ENCODE data around the gene OR2AT4.
"Not testable (repeated sequence)": the region's sequence is repeated elsewhere in the genome, so short reads cannot be mapped to it uniquely, and the experiment has no call there.

OR2AT4 gene

DNA sequence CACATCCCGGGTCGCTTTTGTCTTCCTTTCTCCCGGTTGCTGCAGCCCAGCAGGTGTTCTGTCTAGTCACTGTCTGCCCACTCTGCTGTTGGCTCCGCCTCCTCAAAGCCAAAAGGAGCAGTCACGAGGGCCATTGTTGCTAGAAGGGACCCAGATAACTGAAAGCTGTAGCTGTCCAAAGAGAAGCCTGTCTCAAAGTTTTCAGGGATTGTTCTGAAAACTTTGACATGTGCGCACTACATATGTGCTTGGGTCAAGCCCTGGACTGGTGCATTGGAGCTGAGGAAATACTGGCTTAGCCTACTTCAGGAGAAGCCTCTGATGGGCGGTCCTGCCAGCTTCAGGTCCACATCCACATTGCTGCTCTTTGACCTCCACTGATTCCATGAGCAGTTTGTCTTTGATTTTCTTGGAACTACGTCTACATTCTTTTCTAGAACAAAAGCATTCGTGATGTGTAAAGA, 8.8 kb upstream of the OR2AT4 start:
- Histone ChIP-seq H3K4me1 (ENCODE audit: control insufficient read depth, insufficient read depth, low read length) (no peaks in the 10 kb centered on the region), H3K27me3 (ENCODE audit: control insufficient read depth, insufficient read depth, low read length, poor library complexity, severe bottlenecking) (no peaks in the 10 kb centered on the region), H3K36me3 (ENCODE audit: control insufficient read depth, insufficient read depth, low read length) (no peaks in the 10 kb centered on the region), H3K27ac (ENCODE audit: insufficient read depth, low read depth, low read length, poor library complexity, severe bottlenecking) (no peak overlapping the region), H3K4me3 (ENCODE audit: insufficient read depth, low read depth, low read length) (no peak overlapping the region), H3K9me3 (ENCODE audit: control insufficient read depth, low read length) (no peaks in the 10 kb centered on the region)
- WGBS, 2 experiments: 50 to 51% methylated on average over 9 of the region's 9 CpGs

DNA sequence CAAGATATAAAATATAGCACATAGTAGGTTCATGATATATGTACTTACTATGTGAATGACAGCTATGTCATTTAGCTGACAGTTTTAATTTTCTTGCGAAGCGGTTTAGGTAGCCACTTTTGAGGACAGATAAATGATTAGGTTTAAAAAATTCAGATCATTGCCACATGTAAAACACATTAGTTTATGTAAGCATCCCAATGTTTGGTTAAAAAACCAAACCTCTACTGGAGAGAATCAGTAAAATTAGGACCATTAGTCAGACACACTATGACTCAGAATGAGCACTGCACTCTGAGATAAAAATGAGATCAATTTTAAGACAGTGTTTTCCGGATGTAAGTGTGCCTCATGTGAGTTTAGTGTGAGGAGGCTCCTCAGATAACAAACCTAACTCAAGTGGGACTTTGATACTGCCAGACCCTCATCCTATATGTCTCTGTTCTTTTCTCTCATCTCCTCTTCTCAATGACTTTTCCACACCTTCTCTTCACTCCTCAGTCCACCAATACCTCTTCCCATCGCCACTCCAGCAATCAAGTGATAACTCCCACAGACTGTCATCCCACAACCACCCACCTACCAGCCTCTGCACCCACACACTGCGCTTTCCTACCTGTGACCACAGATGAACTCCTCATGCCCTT, 6.8 kb upstream of the OR2AT4 start:
- 94 to 96% methylated on average over 5 of the region's 5 CpGs for WGBS, 2 experiments
- H3K27me3 ChIP-seq (ENCODE audit: control insufficient read depth, insufficient read depth, low read length, poor library complexity, severe bottlenecking): no peaks in the 10 kb centered on the region
- H3K4me3 ChIP-seq (ENCODE audit: insufficient read depth, low read depth, low read length): no peak overlapping the region
- H3K9me3 ChIP-seq (ENCODE audit: control insufficient read depth, low read length): no peaks in the 10 kb centered on the region
- H3K36me3 ChIP-seq (ENCODE audit: control insufficient read depth, insufficient read depth, low read length): no peaks in the 10 kb centered on the region
- H3K27ac ChIP-seq (ENCODE audit: insufficient read depth, low read depth, low read length, poor library complexity, severe bottlenecking): no peak overlapping the region
- H3K4me1 ChIP-seq (ENCODE audit: control insufficient read depth, insufficient read depth, low read length): no peaks in the 10 kb centered on the region

DNA sequence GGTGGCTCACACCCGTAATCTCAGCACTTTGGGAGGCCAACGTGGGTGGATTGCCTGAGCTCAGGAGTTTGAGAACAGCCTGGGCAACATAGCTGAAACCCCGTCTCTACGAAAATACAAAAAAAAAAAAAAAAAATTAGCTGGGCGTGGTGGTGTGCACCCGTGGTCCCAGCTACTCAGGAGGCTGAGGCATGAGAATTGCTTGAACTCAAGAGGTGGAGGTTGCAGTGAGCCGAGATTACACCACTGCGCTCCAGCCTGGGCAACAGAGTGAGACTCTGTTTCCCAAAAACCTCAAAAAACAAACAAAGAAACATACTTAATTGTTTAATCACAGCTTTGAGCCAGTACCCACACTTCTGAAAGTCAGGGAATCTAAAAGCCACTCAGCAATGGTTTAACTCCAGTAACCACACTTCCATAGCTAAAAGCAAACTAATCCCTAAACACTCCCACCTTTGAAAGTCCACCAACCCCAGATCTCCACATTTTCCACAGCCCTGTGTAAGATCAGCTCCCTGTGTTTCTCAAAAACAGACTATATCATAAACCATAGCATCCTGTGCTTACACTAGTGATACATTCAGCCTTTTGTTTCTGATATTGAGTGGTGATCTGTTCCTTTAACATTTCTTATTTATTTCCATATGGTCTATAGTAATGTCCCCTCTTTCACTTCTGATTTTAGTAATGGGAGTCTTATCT, 4.9 kb upstream of the OR2AT4 start:
- no peaks in the 10 kb centered on the region for H3K36me3 ChIP-seq (ENCODE audit: control insufficient read depth, insufficient read depth, low read length)
- H3K27me3 ChIP-seq (ENCODE audit: control insufficient read depth, insufficient read depth, low read length, poor library complexity, severe bottlenecking): no peaks in the 10 kb centered on the region
- no peak overlapping the region for H3K27ac ChIP-seq (ENCODE audit: insufficient read depth, low read depth, low read length, poor library complexity, severe bottlenecking)
- H3K4me1 ChIP-seq (ENCODE audit: control insufficient read depth, insufficient read depth, low read length): no peaks in the 10 kb centered on the region
- WGBS, 2 experiments: 94% methylated on average over 8 of the region's 8 CpGs
- H3K4me3 ChIP-seq (ENCODE audit: insufficient read depth, low read depth, low read length): no peak overlapping the region
- no peaks in the 10 kb centered on the region for H3K9me3 ChIP-seq (ENCODE audit: control insufficient read depth, low read length)

DNA sequence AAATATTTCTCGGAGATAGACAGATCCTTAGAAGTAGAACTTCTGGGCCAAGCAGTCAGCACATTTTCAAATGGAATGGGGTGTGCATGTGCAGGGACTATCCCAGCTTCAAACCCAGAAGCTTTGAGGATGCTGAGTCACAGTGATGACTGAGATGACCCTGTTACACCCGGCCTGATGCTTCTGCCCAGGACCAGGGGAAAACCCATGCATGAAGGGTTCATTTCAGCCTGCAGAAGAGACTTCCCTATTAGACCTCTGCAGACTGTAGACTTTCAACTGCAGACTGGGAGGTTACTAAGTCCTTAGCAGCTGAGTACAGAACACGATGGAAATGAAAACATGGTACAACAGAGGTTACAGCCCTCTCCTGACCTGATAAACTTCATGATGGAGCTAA, 3.6 kb upstream of the OR2AT4 start:
- H3K27ac ChIP-seq (ENCODE audit: insufficient read depth, low read depth, low read length, poor library complexity, severe bottlenecking): no peak overlapping the region
- 82 to 85% methylated on average over 3 of the region's 3 CpGs for WGBS, 2 experiments
- H3K4me1 ChIP-seq (ENCODE audit: control insufficient read depth, insufficient read depth, low read length): no peaks in the 10 kb centered on the region
- H3K4me3 ChIP-seq (ENCODE audit: insufficient read depth, low read depth, low read length): no peak overlapping the region
- H3K9me3 ChIP-seq (ENCODE audit: control insufficient read depth, low read length): no peaks in the 10 kb centered on the region
- H3K27me3 ChIP-seq (ENCODE audit: control insufficient read depth, insufficient read depth, low read length, poor library complexity, severe bottlenecking): no peaks in the 10 kb centered on the region
- H3K36me3 ChIP-seq (ENCODE audit: control insufficient read depth, insufficient read depth, low read length): no peaks in the 10 kb centered on the region

DNA sequence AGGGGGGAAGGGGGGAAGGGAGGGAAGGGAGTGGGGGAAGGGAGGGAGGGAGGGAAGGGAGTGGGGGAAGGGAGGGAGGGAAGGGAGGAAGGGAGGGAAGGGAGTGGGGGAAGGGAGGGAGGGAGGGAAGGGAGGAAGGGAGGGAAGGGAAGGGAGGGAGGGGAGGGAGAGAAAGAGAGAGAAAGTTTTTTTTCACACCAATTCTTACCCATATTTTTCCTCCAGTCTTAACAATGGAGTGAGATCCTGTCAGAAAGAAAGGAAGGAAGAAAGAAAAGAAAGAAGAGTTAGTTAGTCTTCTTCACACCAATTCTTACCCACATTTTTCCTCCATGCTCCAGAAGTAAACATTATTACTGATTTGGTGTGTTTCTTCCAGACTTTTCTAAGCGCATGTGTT, 3.0 kb upstream of the OR2AT4 start:
- no CpG with 5 or more reads among the region's 1 CpG for WGBS, 2 experiments
- no peaks in the 10 kb centered on the region for H3K4me1 ChIP-seq (ENCODE audit: control insufficient read depth, insufficient read depth, low read length)
- H3K4me3 ChIP-seq (ENCODE audit: insufficient read depth, low read depth, low read length): no peak overlapping the region
- H3K27ac ChIP-seq (ENCODE audit: insufficient read depth, low read depth, low read length, poor library complexity, severe bottlenecking): no peak overlapping the region
- H3K9me3 ChIP-seq (ENCODE audit: control insufficient read depth, low read length): no peaks in the 10 kb centered on the region
- H3K27me3 ChIP-seq (ENCODE audit: control insufficient read depth, insufficient read depth, low read length, poor library complexity, severe bottlenecking): no peaks in the 10 kb centered on the region
- H3K36me3 ChIP-seq (ENCODE audit: control insufficient read depth, insufficient read depth, low read length): no peaks in the 10 kb centered on the region

DNA sequence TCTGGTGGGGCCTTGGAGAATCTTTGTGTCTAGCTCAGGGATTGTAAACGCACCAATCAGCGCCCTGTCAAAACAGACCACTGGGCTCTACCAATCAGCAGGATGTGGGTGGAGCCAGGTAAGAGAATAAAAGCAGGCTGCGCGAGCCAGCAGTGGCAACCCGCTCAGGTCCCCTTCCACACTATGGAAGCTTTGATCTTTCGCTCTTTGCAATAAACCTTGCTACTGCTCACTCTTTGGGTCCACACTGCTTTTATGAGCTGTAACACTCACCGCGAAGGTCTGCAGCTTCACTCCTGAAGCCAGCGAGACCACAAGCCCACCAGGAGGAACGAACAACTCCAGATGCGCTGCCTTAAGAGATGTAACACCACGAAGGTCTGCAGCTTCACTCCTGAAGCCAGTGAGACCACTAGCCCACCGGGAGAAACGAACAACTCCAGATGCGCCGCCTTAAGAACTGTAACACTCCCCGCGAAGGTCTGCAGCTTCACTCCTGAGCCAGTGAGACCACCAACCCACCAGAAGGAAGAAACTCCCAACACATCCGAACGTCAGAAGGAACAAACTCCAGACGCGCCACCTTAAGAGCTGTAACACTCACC, 2.3 kb upstream of the OR2AT4 start:
- not testable (repeated sequence) for H3K27ac ChIP-seq (ENCODE audit: insufficient read depth, low read depth, low read length, poor library complexity, severe bottlenecking); H3K36me3 ChIP-seq (ENCODE audit: control insufficient read depth, insufficient read depth, low read length); H3K4me1 ChIP-seq (ENCODE audit: control insufficient read depth, insufficient read depth, low read length); H3K4me3 ChIP-seq (ENCODE audit: insufficient read depth, low read depth, low read length); H3K9me3 ChIP-seq (ENCODE audit: control insufficient read depth, low read length); H3K27me3 ChIP-seq (ENCODE audit: control insufficient read depth, insufficient read depth, low read length, poor library complexity, severe bottlenecking)
- WGBS, 2 experiments: 96 to 97% methylated on average over 22 of the region's 22 CpGs

DNA sequence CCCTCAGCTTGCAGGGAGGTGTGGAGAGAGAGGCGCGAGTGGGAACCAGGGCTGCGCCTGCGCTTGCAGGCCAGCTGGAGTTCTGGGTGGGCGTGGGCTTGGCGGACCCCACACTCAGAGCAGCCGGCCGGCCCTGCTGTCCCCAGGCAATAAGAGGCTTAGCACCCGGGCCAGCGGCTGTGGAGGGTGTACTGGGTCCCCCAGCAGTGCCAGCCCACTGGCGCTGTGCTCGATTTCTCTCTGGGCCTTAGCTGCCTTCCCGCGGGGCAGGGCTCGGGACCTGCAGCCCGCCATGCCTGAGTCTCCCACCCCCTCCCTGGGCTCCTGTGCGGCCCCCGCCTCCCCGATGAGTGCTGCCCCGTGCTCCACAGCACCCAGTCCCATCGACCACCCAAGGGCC, 1.5 kb upstream of the OR2AT4 start:
- H3K9me3 ChIP-seq (ENCODE audit: control insufficient read depth, low read length); H3K27ac ChIP-seq (ENCODE audit: insufficient read depth, low read depth, low read length, poor library complexity, severe bottlenecking); H3K4me1 ChIP-seq (ENCODE audit: control insufficient read depth, insufficient read depth, low read length); H3K4me3 ChIP-seq (ENCODE audit: insufficient read depth, low read depth, low read length); H3K27me3 ChIP-seq (ENCODE audit: control insufficient read depth, insufficient read depth, low read length, poor library complexity, severe bottlenecking); H3K36me3 ChIP-seq (ENCODE audit: control insufficient read depth, insufficient read depth, low read length): not testable (repeated sequence)
- 94 to 96% methylated on average over 21 of the region's 21 CpGs for WGBS, 2 experiments

DNA sequence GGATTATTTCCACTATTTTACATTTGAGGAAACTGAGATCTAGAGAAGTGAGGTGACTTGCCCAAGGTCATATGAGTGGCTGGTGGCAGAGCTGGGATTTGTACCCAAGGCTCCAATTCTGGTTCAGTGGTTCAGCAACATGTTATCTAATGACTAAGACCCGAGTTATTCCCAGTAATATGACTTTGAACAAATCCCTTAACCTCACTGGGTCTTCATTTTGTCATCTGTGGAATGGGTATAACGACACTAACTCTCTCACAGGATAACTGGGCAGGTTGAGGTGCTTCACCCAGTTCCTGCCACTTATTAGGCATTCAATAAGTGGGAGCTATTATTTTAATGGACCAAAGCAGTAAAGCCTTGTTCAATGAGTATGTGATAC, 489 bp upstream of the OR2AT4 start:
- no peaks in the 10 kb centered on the region for H3K36me3 ChIP-seq (ENCODE audit: control insufficient read depth, insufficient read depth, low read length)
- H3K27me3 ChIP-seq (ENCODE audit: control insufficient read depth, insufficient read depth, low read length, poor library complexity, severe bottlenecking): no peaks in the 10 kb centered on the region
- H3K27ac ChIP-seq (ENCODE audit: insufficient read depth, low read depth, low read length, poor library complexity, severe bottlenecking): no peak overlapping the region
- H3K9me3 ChIP-seq (ENCODE audit: control insufficient read depth, low read length): no peaks in the 10 kb centered on the region
- 85 to 97% methylated on average over 2 of the region's 2 CpGs for WGBS, 2 experiments
- H3K4me1 ChIP-seq (ENCODE audit: control insufficient read depth, insufficient read depth, low read length): no peaks in the 10 kb centered on the region
- no peak overlapping the region for H3K4me3 ChIP-seq (ENCODE audit: insufficient read depth, low read depth, low read length)

DNA sequence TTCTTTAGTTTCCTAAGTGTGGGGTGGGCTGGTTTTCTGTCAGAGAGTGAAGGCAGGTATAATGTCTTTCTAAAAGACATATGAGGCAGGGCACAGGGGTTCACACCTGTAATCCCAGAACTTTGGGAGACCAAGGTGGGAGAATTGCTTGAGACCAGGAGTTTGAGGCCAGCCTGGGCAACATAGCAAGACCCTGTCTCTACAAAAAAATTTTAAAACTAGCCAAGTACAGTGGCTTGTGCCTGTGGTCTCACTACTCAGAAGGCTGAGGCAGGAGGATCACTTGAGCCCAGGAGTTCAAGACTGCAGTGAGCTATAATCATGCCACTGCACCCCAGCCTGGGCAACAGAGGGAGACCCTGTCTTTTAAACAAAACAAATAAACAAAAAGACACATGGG, 2.3 kb downstream of the OR2AT4 start:
- H3K4me3 ChIP-seq (ENCODE audit: insufficient read depth, low read depth, low read length); H3K9me3 ChIP-seq (ENCODE audit: control insufficient read depth, low read length); H3K27me3 ChIP-seq (ENCODE audit: control insufficient read depth, insufficient read depth, low read length, poor library complexity, severe bottlenecking); H3K27ac ChIP-seq (ENCODE audit: insufficient read depth, low read depth, low read length, poor library complexity, severe bottlenecking); H3K4me1 ChIP-seq (ENCODE audit: control insufficient read depth, insufficient read depth, low read length); H3K36me3 ChIP-seq (ENCODE audit: control insufficient read depth, insufficient read depth, low read length): not testable (repeated sequence)

DNA sequence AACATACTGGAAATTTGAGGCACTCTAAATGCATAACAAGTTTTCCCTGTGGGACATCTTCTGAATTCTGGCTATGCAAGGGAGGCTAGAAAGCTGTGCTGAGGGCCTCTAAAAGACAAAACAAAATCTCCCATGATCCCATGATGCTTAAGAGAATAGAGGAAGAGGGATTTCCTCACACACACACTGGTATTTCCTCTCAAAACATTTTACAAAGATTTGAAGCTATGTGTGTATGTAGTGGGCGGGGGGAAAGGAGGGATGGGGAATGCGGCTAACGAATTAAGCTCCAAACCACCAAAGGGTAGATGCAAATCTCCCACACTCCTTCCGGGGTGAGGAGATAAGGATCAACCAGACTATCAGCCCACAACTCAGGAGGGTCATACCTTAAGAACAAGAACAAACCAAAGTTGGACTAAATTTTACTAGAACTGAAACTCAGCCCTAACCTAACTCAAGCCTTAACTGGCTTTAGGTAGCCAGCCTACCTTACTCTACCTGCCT, 6.0 kb downstream of the OR2AT4 start:
- no peak overlapping the region for H3K4me3 ChIP-seq (ENCODE audit: insufficient read depth, low read depth, low read length)
- H3K27ac ChIP-seq (ENCODE audit: insufficient read depth, low read depth, low read length, poor library complexity, severe bottlenecking): no peak overlapping the region
- no peaks in the 10 kb centered on the region for H3K36me3 ChIP-seq (ENCODE audit: control insufficient read depth, insufficient read depth, low read length)
- WGBS, 2 experiments: 92 to 98% methylated on average over 4 of the region's 4 CpGs
- no peaks in the 10 kb centered on the region for H3K27me3 ChIP-seq (ENCODE audit: control insufficient read depth, insufficient read depth, low read length, poor library complexity, severe bottlenecking)
- H3K9me3 ChIP-seq (ENCODE audit: control insufficient read depth, low read length): peaks cover 3% of the 10 kb centered on the region
- H3K4me1 ChIP-seq (ENCODE audit: control insufficient read depth, insufficient read depth, low read length): no peaks in the 10 kb centered on the region

Measured in ectodermal cell (in vitro differentiated cells).